CD4-positive, CD25-positive, alpha-beta regulatory T cell (primary cell): ENCODE data around the gene EPO. TPM values are rescaled to one million over a fixed set of nuclear protein-coding genes. Genes with fewer than 3 reads are reported as not detected.

Experiments
- ATAC-seq, 2 donors: fragments of 150-1000 bp; cut with Tn5 transposase; one replicate each; pipeline ENCODE4 v1.10.0; 2021; ENCODE audit warnings: low read depth in 2 of 2, moderate number of reproducible peaks in 2 of 2, moderate library complexity in 1 of 2
- DNase-seq, 3 donors: peaks; one replicate each; pipeline versions ENCODE4 v3.0.0 to v3.0.0-alpha.2; 2012 to 2022; ENCODE audit warnings: mixed read lengths in 1 of 3
- H3K27ac ChIP-seq: one replicate; pipeline ENCODE4 v1.7.0; 2013; ENCODE audit warnings: mild to moderate bottlenecking, low read length; ENCODE audit not compliant: insufficient read depth, poor library complexity, severe bottlenecking
- H3K27me3 ChIP-seq: one replicate; pipeline ENCODE4 v1.7.0; 2013; ENCODE audit warnings: low read length; ENCODE audit not compliant: control insufficient read depth, insufficient read depth
- H3K36me3 ChIP-seq: one replicate; pipeline ENCODE4 v1.7.0; 2013; ENCODE audit warnings: mild to moderate bottlenecking, low read length, moderate library complexity; ENCODE audit not compliant: control insufficient read depth, insufficient read depth
- H3K4me1 ChIP-seq: 2 replicates; pipeline ENCODE4 v1.7.0; 2013; ENCODE audit warnings: mild to moderate bottlenecking, low read length; ENCODE audit not compliant: insufficient read depth, control insufficient read depth, poor library complexity, severe bottlenecking
- H3K4me3 ChIP-seq: one replicate; pipeline ENCODE4 v1.7.0; 2013; ENCODE audit warnings: low read depth, mild to moderate bottlenecking, low read length, moderate library complexity
- H3K9me3 ChIP-seq, 2 experiments: 1 replicate in 1 of 2; 2 replicates in 1 of 2; pipeline ENCODE4 v1.7.0; 2013; ENCODE audit warnings: low read length in 2 of 2, mild to moderate bottlenecking in 1 of 2, moderate library complexity in 1 of 2; ENCODE audit not compliant: control insufficient read depth in 2 of 2
- H3K27ac Mint-ChIP-seq, 3 donors: one replicate each; pipeline ENCODE4 v1.8.0; 2020 to 2022; ENCODE audit warnings: mild to moderate bottlenecking in 3 of 3, mixed read lengths in 3 of 3, moderate library complexity in 2 of 3
- H3K27me3 Mint-ChIP-seq: one replicate; pipeline ENCODE4 v1.8.0; 2022; ENCODE audit warnings: mild to moderate bottlenecking, mixed read lengths
- H3K36me3 Mint-ChIP-seq: one replicate; pipeline ENCODE4 v1.8.0; 2020; ENCODE audit warnings: mixed read lengths
- H3K4me1 Mint-ChIP-seq, 4 donors: one replicate each; pipeline ENCODE4 v1.8.0; 2020 to 2022; ENCODE audit warnings: mixed read lengths in 4 of 4, mild to moderate bottlenecking in 1 of 4
- H3K4me3 Mint-ChIP-seq, 4 donors: one replicate each; pipeline ENCODE4 v1.8.0; 2020 to 2022; ENCODE audit warnings: mild to moderate bottlenecking in 4 of 4, mixed read lengths in 4 of 4, moderate library complexity in 3 of 4
- H3K9me3 Mint-ChIP-seq, 7 donors: one replicate each; pipeline ENCODE4 v1.8.0; 2020 to 2022; ENCODE audit warnings: mixed read lengths in 7 of 7, mild to moderate bottlenecking in 3 of 7, moderate library complexity in 2 of 7
- polyA plus RNA-seq, 4 donors: library from polyadenylated mRNA; unstranded; fragments of 300-500 nt; fragmentation: Illumina TruSeq; gene quantifications; one replicate each; pipeline ENCODE4 v1.2.3, GENCODE V29; 2021
- total RNA-seq: library from RNA; stranded (reverse); gene quantifications from one replicate; pipeline ENCODE4 v1.2.3, GENCODE V29; 2022

EPO gene
- total RNA-seq = not detected
- under 1 TPM in 1 of 4 donors, not detected in 3; 0.23 TPM for polyA plus RNA-seq

DNA sequence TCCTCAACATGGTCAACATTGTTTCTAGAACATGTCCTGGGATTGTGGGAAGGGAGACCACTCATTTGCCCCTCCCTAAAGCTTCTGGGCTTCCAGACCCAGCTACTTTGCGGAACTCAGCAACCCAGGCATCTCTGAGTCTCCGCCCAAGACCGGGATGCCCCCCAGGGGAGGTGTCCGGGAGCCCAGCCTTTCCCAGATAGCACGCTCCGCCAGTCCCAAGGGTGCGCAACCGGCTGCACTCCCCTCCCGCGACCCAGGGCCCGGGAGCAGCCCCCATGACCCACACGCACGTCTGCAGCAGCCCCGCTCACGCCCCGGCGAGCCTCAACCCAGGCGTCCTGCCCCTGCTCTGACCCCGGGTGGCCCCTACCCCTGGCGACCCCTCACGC, at the start of gene EPO:
Gene EPO, plus strand, starts transcription at position 190 of the 392 bp plus-strand sequence. CDS start 513 bp downstream, outside the sequence.
- no peaks in the 10 kb centered on the region for H3K36me3 Mint-ChIP-seq
- Histone ChIP-seq H3K4me3 (no peak within 1 kb of the TSS), H3K27me3 (peaks cover 7% of the 10 kb centered on the region), H3K27ac (no peak within 1 kb of the TSS), H3K36me3 (no peaks in the 10 kb centered on the region), H3K9me3 (no peaks in the 10 kb centered on the region), H3K4me1 (peaks cover 5% of the 10 kb centered on the region)
- peaks cover 0 to 15% (median 3%) of the 10 kb centered on the region in 7 donors for H3K9me3 Mint-ChIP-seq
- ATAC-seq (no peak), DNase-seq (no peak)
- H3K27me3 Mint-ChIP-seq = peaks cover 42% of the 10 kb centered on the region
- peak within 1 kb of the TSS in 1 of 3 donors; percentile 26 for H3K27ac Mint-ChIP-seq
- H3K4me3 Mint-ChIP-seq = no peak within 1 kb of the TSS
- H3K4me1 Mint-ChIP-seq = peaks cover 0 to 6% (median 2%) of the 10 kb centered on the region in 4 donors

DNA sequence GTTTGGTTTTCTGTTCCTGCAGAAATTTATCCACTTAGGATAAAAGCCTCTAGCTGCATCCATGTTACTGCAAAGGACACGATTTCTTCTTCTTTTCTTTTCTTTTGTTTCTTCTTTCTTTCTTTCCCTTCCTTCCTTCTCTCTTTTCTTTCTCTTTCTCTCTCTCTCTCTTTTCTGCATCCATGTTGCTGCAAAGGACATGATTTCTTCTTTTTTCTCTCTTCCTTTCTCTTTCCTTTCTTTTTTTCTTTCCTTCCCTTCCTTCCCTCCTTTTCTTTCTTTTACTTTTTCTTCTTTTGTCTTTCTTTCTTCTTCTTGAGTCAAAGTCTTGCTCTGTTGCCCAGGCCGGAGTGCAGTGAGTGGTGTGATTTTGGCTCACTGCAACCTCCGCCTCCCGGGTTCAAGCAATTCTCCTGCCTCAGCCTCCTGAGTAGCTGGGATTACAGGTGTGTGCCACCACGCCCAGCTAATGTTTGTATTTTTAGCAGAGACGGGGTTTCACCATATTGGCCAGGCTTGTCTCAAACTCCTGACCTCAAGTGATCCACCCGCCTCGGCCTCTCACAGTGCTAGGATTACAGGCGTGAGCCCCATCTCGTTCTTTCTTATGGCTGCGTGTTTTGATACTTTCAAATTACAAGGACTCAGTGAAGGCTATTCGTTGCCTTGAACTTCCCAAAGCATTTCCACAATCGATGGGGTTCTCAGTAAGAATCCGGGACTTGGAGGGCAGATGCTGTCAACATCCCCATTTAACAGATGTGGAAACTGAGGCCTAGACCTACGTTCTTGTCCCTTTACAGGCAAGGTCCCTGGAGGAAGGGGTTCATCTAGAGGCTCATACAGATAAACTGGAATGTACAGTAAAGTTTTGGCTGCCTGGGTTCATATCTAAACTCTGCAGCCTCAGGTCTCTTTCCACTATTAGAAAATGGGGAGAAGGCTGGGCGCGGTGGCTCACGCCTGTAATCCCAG, 48.6 kb upstream of the EPO start:
- peaks cover 2% of the 10 kb centered on the region for H3K36me3 ChIP-seq
- no peaks in the 10 kb centered on the region for H3K9me3 ChIP-seq
- ATAC-seq (no peak), DNase-seq (no peak)
- H3K4me1 ChIP-seq = peaks cover 15% of the 10 kb centered on the region
- Mint-ChIP-seq H3K4me1 (peaks cover 0 to 12% (median 5%) of the 10 kb centered on the region in 4 donors), H3K9me3 (peaks cover 0 to 1% (median 0%) of the 10 kb centered on the region in 7 donors), H3K36me3 (no peaks in the 10 kb centered on the region), H3K27me3 (peaks cover 12% of the 10 kb centered on the region), H3K27ac (peak overlapping the region in 1 of 3 donors; percentile 41), H3K4me3 (peak overlapping the region; percentile 33 to 98 (median 66))
- H3K27ac ChIP-seq = no peak overlapping the region
- H3K27me3 ChIP-seq = no peaks in the 10 kb centered on the region
- no peak overlapping the region for H3K4me3 ChIP-seq

DNA sequence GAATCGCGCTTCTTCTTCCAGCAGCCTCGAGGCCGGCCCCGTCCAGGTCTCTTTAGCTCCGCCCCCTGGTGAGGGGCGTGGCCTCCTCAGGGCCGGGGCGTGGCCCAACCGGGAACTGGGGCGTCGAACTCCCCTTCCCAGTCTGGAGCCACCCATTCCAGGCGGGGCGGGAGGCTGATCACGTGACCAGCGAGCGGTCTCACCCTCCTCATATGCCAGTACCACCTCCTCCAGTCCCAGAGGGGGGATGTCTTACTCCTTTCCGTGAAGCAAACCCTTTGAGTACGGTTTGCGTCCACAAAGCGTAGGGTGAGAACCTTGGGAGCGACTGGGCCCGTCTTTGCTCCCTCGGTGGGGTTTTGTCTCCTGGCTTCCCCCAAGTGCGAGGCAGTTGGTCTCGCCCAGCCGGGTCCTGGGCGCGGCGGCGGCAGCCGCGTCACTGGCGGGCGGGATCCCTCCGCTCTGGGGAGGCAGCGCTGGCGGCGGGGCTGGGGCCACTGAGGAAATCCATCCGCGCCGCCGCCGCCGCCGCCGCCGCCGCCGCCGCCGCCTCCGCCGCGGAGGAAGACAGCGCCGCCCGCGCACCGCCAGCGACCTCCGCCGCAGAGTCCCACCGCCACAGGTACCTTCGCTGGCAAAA, 46.8 kb upstream of the EPO start, which contains the start of gene GNB2:
Gene GNB2, plus strand, starts transcription at position 439 of the 640 bp plus-strand sequence. CDS start 2,526 bp downstream, outside the sequence.
- Mint-ChIP-seq H3K9me3 (peaks cover 0 to 1% (median 0%) of the 10 kb centered on the region in 7 donors), H3K4me1 (peaks cover 0 to 26% (median 9%) of the 10 kb centered on the region in 4 donors), H3K4me3 (peak within 1 kb of the TSS; percentile 96 to 98 (median 97)), H3K36me3 (no peaks in the 10 kb centered on the region), H3K27me3 (peaks cover 7% of the 10 kb centered on the region), H3K27ac (peak within 1 kb of the TSS; percentile 84 to 98 (median 97))
- ATAC-seq = peak; percentile 62 to 63
- H3K27me3 ChIP-seq = no peaks in the 10 kb centered on the region
- peak; percentile 95 to 99 (median 96) for DNase-seq
- H3K4me1 ChIP-seq = peaks cover 17% of the 10 kb centered on the region
- H3K27ac ChIP-seq = peak within 1 kb of the TSS; percentile 94
- no peaks in the 10 kb centered on the region for H3K9me3 ChIP-seq
- peak within 1 kb of the TSS; percentile 73 for H3K4me3 ChIP-seq
- H3K36me3 ChIP-seq = peaks cover 20% of the 10 kb centered on the region

DNA sequence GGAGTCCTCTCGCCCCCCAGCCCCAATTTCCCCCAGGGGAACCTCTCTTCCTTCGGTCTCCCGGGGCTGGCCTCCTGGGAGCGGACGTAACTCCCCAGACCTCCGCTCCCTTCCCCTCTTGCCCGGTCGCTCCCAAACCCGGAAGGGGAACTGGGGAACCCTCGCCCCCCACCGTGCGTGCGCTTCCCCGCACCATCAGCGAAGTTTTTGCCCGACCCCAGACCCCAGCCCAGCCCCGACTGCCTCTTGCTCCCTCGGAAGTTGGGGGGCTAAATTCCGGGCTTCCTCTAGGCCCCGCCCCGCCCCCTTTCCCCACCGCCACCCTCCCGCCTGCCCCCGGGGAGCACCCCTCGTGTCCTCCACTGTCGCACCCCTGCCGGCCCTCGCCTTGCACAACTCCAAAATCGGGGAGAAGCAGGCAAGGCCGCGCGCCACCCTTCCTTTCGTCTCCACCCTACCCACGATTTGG, 46.3 kb upstream of the EPO start:
- DNase-seq = peak in 1 of 3 donors; percentile 41
- H3K36me3 ChIP-seq = peaks cover 22% of the 10 kb centered on the region
- peak overlapping the region; percentile 96 to 98 (median 97) for H3K4me3 Mint-ChIP-seq

DNA sequence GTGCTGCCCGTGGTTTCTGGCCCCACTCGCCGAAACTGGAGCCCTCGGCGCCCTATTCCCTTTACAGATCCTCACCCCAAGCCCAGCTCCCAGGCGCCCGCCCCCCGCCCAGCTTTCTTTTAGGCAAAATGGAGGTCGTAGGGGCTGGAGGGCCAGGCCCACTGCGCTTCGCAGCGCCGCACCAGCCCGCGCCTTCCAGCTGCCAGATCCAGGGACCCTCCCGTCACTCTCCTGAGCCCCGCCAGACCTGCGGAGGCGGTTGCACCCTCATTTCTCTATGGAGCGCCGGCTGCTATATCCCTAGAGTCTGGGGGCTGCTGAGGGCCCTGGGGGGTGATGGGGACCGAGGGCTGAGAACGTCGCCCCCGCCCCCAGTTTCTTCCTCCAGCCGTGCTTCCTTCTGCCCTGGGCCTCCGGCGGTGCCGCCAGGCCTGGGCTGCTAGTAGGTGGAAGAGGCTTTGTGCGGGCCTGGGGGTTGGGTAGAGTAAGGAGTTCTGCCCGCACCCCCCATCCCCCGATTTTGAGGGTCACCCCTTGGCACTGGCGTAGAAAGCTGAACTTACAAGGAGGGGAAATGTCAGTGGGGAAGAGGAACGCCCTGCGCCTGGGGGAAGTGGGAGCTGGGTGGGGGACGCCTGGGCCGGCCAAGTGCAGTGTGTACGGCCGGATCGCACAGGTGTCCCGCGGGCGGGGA, 45.7 kb upstream of the EPO start:
- H3K27ac Mint-ChIP-seq = peak overlapping the region; percentile 84 to 98 (median 97)
- H3K9me3 ChIP-seq = no peaks in the 10 kb centered on the region
- no peaks in the 10 kb centered on the region for H3K36me3 Mint-ChIP-seq
- H3K27ac ChIP-seq = peak overlapping the region; percentile 94
- H3K27me3 ChIP-seq = no peaks in the 10 kb centered on the region
- H3K9me3 Mint-ChIP-seq = peaks cover 0 to 1% (median 0%) of the 10 kb centered on the region in 7 donors
- H3K4me3 Mint-ChIP-seq = peak overlapping the region; percentile 96 to 98 (median 97)
- peaks cover 0 to 33% (median 11%) of the 10 kb centered on the region in 4 donors for H3K4me1 Mint-ChIP-seq
- no peak for ATAC-seq
- peak in 1 of 3 donors; percentile 51 for DNase-seq
- H3K4me3 ChIP-seq = peak overlapping the region; percentile 51
- H3K4me1 ChIP-seq = peaks cover 19% of the 10 kb centered on the region
- H3K27me3 Mint-ChIP-seq = peaks cover 7% of the 10 kb centered on the region
- peaks cover 26% of the 10 kb centered on the region for H3K36me3 ChIP-seq

More for the DNA sequence above, 46.3 kb upstream of the EPO start:
- peaks cover 0 to 1% (median 0%) of the 10 kb centered on the region in 7 donors for H3K9me3 Mint-ChIP-seq
- Histone ChIP-seq H3K4me1 (peaks cover 17% of the 10 kb centered on the region), H3K9me3 (no peaks in the 10 kb centered on the region), H3K27ac (peak overlapping the region; percentile 94), H3K27me3 (no peaks in the 10 kb centered on the region), H3K4me3 (peak overlapping the region; percentile 51)
- no peaks in the 10 kb centered on the region for H3K36me3 Mint-ChIP-seq
- peaks cover 0 to 28% (median 10%) of the 10 kb centered on the region in 4 donors for H3K4me1 Mint-ChIP-seq
- ATAC-seq = no peak
- H3K27me3 Mint-ChIP-seq = peaks cover 7% of the 10 kb centered on the region
- peak overlapping the region; percentile 84 to 98 (median 97) for H3K27ac Mint-ChIP-seq

DNA sequence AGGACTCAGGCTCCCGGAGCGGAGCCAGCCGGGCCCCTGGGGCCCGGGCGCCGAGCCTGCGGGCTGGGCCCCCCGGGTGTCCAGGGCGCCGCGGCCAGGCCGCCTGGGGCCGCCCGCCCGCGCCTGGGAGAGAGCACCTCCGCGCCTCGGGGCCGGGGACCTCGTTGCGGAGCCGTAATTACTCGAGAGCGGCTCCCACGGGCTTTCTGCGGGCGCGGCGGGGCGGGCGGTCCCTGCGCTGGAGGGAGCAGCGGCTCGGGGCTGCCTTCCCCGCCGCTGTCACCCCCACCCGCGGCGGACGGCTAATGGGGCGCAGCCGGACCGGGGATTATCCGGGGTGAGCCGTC, 45.2 kb upstream of the EPO start:
- ATAC-seq (no peak), DNase-seq (no peak)
- H3K36me3 ChIP-seq = peaks cover 27% of the 10 kb centered on the region
- no peaks in the 10 kb centered on the region for H3K27me3 ChIP-seq
- peak overlapping the region; percentile 51 for H3K4me3 ChIP-seq
- H3K9me3 ChIP-seq = no peaks in the 10 kb centered on the region
- H3K27ac Mint-ChIP-seq = peak overlapping the region in 2 of 3 donors; percentile 9 to 84
- H3K4me1 Mint-ChIP-seq = peaks cover 1 to 38% (median 14%) of the 10 kb centered on the region in 4 donors
- peaks cover 0 to 1% (median 0%) of the 10 kb centered on the region in 7 donors for H3K9me3 Mint-ChIP-seq
- H3K36me3 Mint-ChIP-seq = no peaks in the 10 kb centered on the region
- peak overlapping the region in 3 of 4 donors; percentile 96 to 98 (median 98) for H3K4me3 Mint-ChIP-seq
- peak overlapping the region; percentile 94 for H3K27ac ChIP-seq
- peaks cover 7% of the 10 kb centered on the region for H3K27me3 Mint-ChIP-seq
- H3K4me1 ChIP-seq = peaks cover 24% of the 10 kb centered on the region
